Kidney (tissue), 14 donors: Measurements from ENCODE around the gene IL1RAPL2. TPM values are rescaled to one million over a fixed set of nuclear protein-coding genes. Genes with fewer than 3 reads are reported as not detected.

Source experiments
- DNase-seq, 5 donors: peaks; one replicate each; pipeline ENCODE4 v3.0.0-alpha.2; 2013 to 2020
- FAIRE-seq: peaks from 2 replicates; lab custom pipeline; 2012; peaks lifted over from hg19 to GRCh38; lab: Jason Lieb, UNC
- H3K27ac ChIP-seq, 2 donors: one replicate each; pipeline ENCODE4 v1.7.0; 2013; ENCODE audit warnings: low read depth in 2 of 2, low read length in 2 of 2, inconsistent platforms in 1 of 2
- H3K27me3 ChIP-seq: one replicate; pipeline ENCODE4 v1.7.1; 2013; ENCODE audit warnings: low read length, inconsistent platforms; ENCODE audit not compliant: control insufficient read depth, insufficient read depth
- H3K36me3 ChIP-seq, 3 donors: one replicate each; pipeline versions ENCODE4 v1.7.0 to v1.7.1; 2013; ENCODE audit warnings: low read length in 3 of 3, control low read depth in 1 of 3, inconsistent platforms in 1 of 3; ENCODE audit not compliant: insufficient read depth in 3 of 3, control insufficient read depth in 2 of 3
- H3K4me1 ChIP-seq, 3 donors: one replicate each; pipeline versions ENCODE4 v1.7.0 to v1.7.1; 2013; ENCODE audit warnings: low read length in 3 of 3, inconsistent platforms in 1 of 3, low read depth in 1 of 3; ENCODE audit not compliant: control insufficient read depth in 2 of 3, insufficient read depth in 2 of 3
- H3K4me3 ChIP-seq, 3 donors: one replicate each; pipeline versions ENCODE4 v1.7.0 to v1.8.1; 2013; ENCODE audit warnings: low read length in 3 of 3, control low read depth in 1 of 3, inconsistent platforms in 1 of 3
- H3K9ac ChIP-seq, 3 donors: one replicate each; pipeline versions ENCODE4 v1.7.0 to v1.7.1; 2013; ENCODE audit warnings: low read length in 3 of 3, control low read depth in 1 of 3, inconsistent platforms in 1 of 3
- H3K9me3 ChIP-seq, 3 donors: one replicate each; pipeline versions ENCODE4 v1.7.0 to v1.7.1; 2013; ENCODE audit warnings: low read length in 3 of 3, control low read depth in 1 of 3, inconsistent platforms in 1 of 3; ENCODE audit not compliant: control insufficient read depth in 2 of 3, insufficient read depth in 1 of 3
- CTCF ChIP-seq: IDR thresholded peaks from 3 replicates; pipeline ENCODE4 v1.5.1; 2012; ENCODE audit warnings: mild to moderate bottlenecking, moderate library complexity, borderline replicate concordance; ENCODE audit not compliant: insufficient read depth; ENCODE audit errors: extremely low read depth
- intact Hi-C: fragments of 100-400 bp; cut with DNase I; formaldehyde crosslinking; loops from one replicate; pipeline ENCODE4 v1.11.1; 2022
- polyA plus RNA-seq: library from polyadenylated mRNA; stranded (reverse); fragments of 350-450 nt; fragmentation: Illumina TruSeq; extraction: RNeasy Lipid Tissue Mini Kit (QIAGEN cat#74804); gene quantifications from one replicate; pipeline ENCODE4 v1.2.3, GENCODE V29; 2014; ENCODE audit warnings: low read depth, low replicate concordance; ENCODE audit not compliant: insufficient read depth
- total RNA-seq: library from RNA; stranded (reverse); fragmentation: NEBNext Ultra II Directional; extraction: Animal tissue kit (Norgen Biotek cat#: 25700); gene quantifications from one replicate; pipeline ENCODE4 v1.2.1, GENCODE V29; 2021
- donor health status: control.
- donor health status: control.
- donor health status: control.
- donor health status: control.
- donor health status: control.
- donor health status: DM: yes; HTN: yes; CAD: no.
- donor health status: Normal renal cell carcinoma (clear cell type).

Gene IL1RAPL2
- total and polyA plus RNA-seq, 2 donors from 2014 or later = 0.13 to 0.25 TPM

- Histone ChIP-seq H3K4me3 (no peak overlapping the region), H3K9me3 (no peaks in the 10 kb centered on the region), H3K27ac (no peak overlapping the region), H3K36me3 (no peaks in the 10 kb centered on the region), H3K9ac (no peak overlapping the region), H3K4me1 (no peaks in the 10 kb centered on the region), H3K27me3 (no peaks in the 10 kb centered on the region)
- intact Hi-C loops = no loop called here
- FAIRE-seq (no peak), DNase-seq (no peak)
- no peak for TF ChIP-seq CTCF
These were observed 623.1 kb downstream of the IL1RAPL2 start for GRCh38 chrX:105189093-105189492.

- Histone ChIP-seq H3K9ac (no peak overlapping the region), H3K27ac (no peak overlapping the region), H3K9me3 (no peaks in the 10 kb centered on the region), H3K4me3 (no peak overlapping the region), H3K27me3 (no peaks in the 10 kb centered on the region), H3K4me1 (no peaks in the 10 kb centered on the region), H3K36me3 (no peaks in the 10 kb centered on the region)
- peak; percentile 96 for FAIRE-seq
- DNase-seq = peak in 3 of 5 donors; percentile 18 to 59 (median 39)
- TF ChIP-seq CTCF = peak; percentile 66
- intact Hi-C loops = no loop called here
These were observed 624.4 kb downstream of the IL1RAPL2 start for GRCh38 chrX:105190252-105190853.

GRCh38 chrX:105191878-105192277 is 625.9 kb downstream of the IL1RAPL2 start:
- H3K36me3 ChIP-seq = no peaks in the 10 kb centered on the region
- no peak overlapping the region for H3K27ac ChIP-seq
- no peak for FAIRE-seq
- peak in 2 of 5 donors; percentile 2 to 9 for DNase-seq
- no peaks in the 10 kb centered on the region for H3K9me3 ChIP-seq
- TF ChIP-seq CTCF = no peak
- intact Hi-C loops = no loop called here
- H3K4me3 ChIP-seq = no peak overlapping the region
- peaks cover under 1% of the 10 kb centered on the region for H3K27me3 ChIP-seq
- no peak overlapping the region for H3K9ac ChIP-seq
- H3K4me1 ChIP-seq = no peaks in the 10 kb centered on the region

- DNase-seq = no peak
- no peak overlapping the region for H3K4me3 ChIP-seq
- no peak for TF ChIP-seq CTCF
- H3K9ac ChIP-seq = no peak overlapping the region
- H3K9me3 ChIP-seq = no peaks in the 10 kb centered on the region
- FAIRE-seq = no peak
- no peaks in the 10 kb centered on the region for H3K36me3 ChIP-seq
- no peaks in the 10 kb centered on the region for H3K4me1 ChIP-seq
- H3K27ac ChIP-seq = no peak overlapping the region
- intact Hi-C loops = no loop called here
- H3K27me3 ChIP-seq = no peaks in the 10 kb centered on the region
These were observed 643.4 kb downstream of the IL1RAPL2 start for GRCh38 chrX:105209406-105209805.
